GM13976 (cell line): ENCODE data around the gene CDH23.

ENCODE experiments used
- DNase-seq: peaks from one replicate; pipeline ENCODE4 v3.0.0; 2012; ENCODE audit warnings: low spot score
- CTCF ChIP-seq: IDR thresholded peaks from 2 replicates; pipeline ENCODE4 v1.5.1; 2012; ENCODE audit warnings: borderline replicate concordance, mild to moderate bottlenecking; ENCODE audit not compliant: insufficient read depth; ENCODE audit errors: extremely low read depth, missing control alignments, control extremely low read depth
- in situ Hi-C: fragments of 300-500 bp; cut with MboI; formaldehyde crosslinking; loops from one replicate; pipeline ENCODE4 v1.12.0; 2022; ENCODE audit warnings: low sequenced_read_pairs, mixed read lengths, inconsistent platforms; ENCODE audit not compliant: unreplicated experiment

The CDH23 gene

DNA sequence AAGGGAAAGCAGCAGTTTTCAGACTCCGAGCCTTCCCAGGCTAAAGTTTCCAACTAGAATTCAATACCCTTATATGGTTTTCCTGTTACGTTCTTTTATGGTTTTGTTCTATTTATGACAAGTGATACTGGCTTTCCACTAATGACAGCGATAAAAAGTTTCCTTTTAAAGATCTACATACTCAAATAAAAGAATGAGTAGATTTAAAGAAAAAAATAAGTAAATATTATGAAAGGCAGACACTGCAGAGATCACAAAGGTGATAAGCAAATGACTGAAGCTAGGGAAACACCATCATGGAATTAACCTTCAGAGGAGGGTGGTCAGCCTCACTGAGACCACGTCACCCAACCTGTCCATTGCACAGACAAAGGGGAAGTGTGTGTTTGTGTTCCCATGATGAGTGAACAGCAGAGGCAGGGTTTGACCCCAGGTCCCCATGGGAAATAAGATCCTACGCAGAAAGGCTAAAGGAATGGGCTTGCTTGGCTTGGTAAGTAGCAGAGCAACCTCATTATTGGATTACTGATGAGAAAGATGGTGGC, 372.6 kb downstream of the CDH23 start:
- DNase-seq = peak; percentile 60
- in situ Hi-C loops = no loop called here

DNA sequence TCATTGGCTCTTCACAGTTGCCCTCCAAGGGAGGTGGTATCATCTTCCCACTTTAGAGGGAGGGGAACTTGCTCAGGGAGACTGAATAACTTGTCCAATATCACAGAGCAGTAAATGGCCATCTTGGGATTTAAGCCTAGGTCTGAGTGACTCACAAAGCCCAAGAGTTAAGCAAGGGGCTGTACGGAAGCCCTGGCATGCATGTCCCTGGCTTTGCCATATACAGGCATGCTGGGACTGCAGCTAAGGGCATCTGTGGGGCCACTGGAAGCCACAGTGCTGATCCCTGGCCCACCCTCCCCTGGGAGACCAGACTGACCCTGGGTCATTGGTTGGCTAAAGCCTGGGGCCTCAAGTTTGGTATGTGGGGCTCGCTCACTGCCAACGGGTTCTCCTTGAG, 373.5 kb downstream of the CDH23 start:
- TF ChIP-seq CTCF = no peak
- DNase-seq = no peak
- in situ Hi-C loops = no loop called here

More for the DNA sequence above, 372.6 kb downstream of the CDH23 start:
- TF ChIP-seq CTCF = no peak

DNA sequence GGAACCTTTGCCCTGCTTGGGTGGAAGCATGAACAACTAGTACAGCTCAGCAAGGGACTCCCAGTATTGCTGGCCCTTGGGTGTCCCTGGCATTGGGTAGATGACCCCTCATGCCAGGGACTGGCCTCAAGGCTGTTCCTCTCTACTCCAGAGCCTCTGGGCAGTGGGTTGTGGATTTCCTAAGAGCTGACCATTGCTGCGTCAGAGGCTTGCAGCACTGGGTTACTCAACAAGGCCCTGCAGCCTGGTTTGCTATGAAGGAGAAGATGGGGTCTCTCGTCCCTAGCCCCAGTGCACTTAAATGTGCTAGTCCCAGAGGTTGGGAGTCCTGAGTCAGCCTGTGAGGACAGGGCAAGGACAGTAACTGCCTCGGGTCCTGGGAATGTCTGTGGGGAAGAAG, 374.1 kb downstream of the CDH23 start:
- no peak for DNase-seq
- in situ Hi-C loops = no loop called here
- no peak for TF ChIP-seq CTCF

- DNase-seq = no peak
- in situ Hi-C loops = no loop called here
- TF ChIP-seq CTCF = no peak
These were observed 374.5 kb downstream of the CDH23 start for GRCh38 chr10:71771204-71771603.

DNA sequence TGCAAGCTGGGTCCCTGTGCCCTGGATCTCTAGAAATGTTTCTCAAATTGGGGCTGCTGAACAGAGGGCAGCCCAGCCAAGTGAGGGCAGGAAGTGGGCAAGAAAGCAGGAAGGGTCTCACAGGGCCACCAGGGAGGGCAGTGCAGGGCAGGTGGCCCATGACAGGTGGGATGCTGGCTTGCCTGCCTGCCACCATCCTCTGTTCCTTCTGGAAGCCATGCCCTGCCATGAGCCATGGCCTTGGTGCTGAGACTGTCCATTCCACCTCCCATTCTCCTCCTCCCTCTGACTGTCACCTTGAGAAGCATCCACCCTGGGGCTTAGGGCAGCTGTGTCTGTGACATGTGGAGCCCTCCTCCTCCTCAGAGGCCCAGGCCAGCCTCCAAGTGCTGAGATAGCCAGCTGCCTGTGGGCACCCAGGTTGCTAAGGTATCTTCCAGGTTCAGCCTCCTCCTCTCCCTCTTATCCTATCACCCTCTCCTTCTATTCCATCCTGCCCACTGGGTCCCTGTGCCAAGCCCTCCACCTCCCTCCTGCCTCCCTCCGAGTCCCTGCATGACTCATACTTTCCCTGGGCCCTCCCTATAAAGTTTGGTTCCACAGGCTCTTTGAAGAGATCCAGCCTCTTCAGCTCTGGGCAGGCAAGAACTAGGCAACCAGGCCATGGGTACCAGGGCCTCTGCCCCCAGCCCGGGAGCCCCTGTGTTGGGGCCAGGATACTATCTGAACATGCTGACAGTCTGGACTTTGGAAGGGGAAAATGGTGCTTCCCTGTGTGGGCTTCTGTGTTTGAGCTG, 375.3 kb downstream of the CDH23 start:
- in situ Hi-C loops = no loop called here
- TF ChIP-seq CTCF = no peak

DNA sequence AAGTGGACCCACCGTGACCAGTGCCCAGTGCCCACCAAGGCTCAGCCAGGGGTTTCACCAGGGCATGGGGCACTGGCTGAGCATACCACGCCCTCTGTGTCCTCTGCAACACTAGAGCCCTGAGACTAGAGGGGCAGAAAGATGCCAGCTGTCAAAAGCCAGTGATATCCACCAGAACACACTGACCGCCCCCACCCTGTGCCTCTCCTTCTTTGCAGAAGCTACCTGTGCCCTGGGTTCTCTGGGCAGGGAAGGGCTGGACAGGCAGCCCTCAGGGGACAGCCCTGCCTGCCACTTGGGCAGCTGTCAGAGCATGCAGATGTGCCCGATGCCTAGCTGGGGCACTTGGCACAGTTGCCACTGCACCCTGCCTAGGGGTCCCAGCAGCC, 376.1 kb downstream of the CDH23 start:
- in situ Hi-C loops = no loop called here
- DNase-seq = no peak

More for the DNA sequence above, 375.3 kb downstream of the CDH23 start:
- no peak for DNase-seq

More for the DNA sequence above, 376.1 kb downstream of the CDH23 start:
- no peak for TF ChIP-seq CTCF
